Measurements from ENCODE around the gene DST. TPM values are rescaled to one million over a fixed set of nuclear protein-coding genes. Genes with fewer than 3 reads are reported as not detected.

Gene DST
- total RNA-seq, 2 donors from 2014 or later: 101 to 113 TPM

DNA sequence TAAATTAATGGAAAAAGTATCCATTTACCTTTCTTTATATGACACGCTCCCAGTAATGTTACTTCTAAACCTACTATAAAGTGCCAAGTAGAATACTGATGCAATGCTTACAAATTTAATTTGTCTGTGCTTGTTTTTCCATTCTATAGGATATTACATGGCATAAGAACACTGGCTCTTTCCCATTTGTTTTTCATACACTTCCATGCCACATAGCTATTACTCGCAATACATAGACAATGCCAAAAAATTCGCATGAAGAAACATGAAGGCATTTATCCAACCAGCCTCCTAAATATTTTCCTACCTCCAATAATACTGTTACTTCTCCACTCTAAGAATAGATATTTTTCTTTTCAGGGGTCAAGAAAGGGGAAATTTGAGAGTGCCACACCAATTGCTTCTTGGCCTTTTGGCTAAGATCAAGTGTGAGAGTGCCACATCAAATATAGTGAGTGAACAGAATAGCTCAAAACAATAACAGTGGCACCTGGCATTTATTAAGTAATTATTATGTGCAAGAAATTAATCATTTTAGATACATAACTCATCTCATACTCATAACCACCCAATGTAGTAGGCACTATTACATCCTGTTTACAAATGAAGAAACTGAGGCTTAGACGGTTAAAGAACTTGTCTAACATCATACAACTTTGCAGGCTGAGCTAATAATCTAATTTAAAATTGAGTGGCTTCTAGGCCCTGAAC lies 845 bp upstream of the DST start:
- Histone ChIP-seq H3K9ac (ENCODE audit: extremely low read depth, low read length, poor library complexity, severe bottlenecking) (no peak overlapping the region), H3K4me1 (ENCODE audit: control insufficient read depth, insufficient read depth, low read length) (peaks cover 3% of the 10 kb centered on the region), H3K27ac (ENCODE audit: low read depth, low read length) (no peak overlapping the region), H3K9me3 (ENCODE audit: control insufficient read depth, low read length) (no peaks in the 10 kb centered on the region), H3K36me3 (ENCODE audit: control insufficient read depth, insufficient read depth, low read length) (peaks cover 75% of the 10 kb centered on the region), H3K4me3 (ENCODE audit: low read length) (no peak overlapping the region), H3K27me3 (ENCODE audit: control insufficient read depth, insufficient read depth, low read length, poor library complexity, severe bottlenecking) (no peaks in the 10 kb centered on the region)
- no peak overlapping the region for H3K4me3 Mint-ChIP-seq
- H3K27me3 Mint-ChIP-seq (ENCODE audit: insufficient read depth): no peaks in the 10 kb centered on the region
- H3K36me3 Mint-ChIP-seq (ENCODE audit: low read depth): peaks cover 45% of the 10 kb centered on the region
- H3K27ac Mint-ChIP-seq: no peak overlapping the region
- no peaks in the 10 kb centered on the region for H3K9me3 Mint-ChIP-seq
- 97 to 100% methylated on average over 2 to 4 of the region's 4 CpGs for WGBS, 2 experiments (ENCODE audit: insufficient coverage in 1 of 2, insufficient read length in 1 of 2)
- H3K4me1 Mint-ChIP-seq: peaks cover 14% of the 10 kb centered on the region
- TF ChIP-seq CTCF (conservative IDR thresholded peaks at IDR 0.05): no peak
- DNase-seq: no peak

- Histone ChIP-seq H3K27me3 (ENCODE audit: control insufficient read depth, insufficient read depth, low read length, poor library complexity, severe bottlenecking) (no peaks in the 10 kb centered on the region), H3K4me3 (ENCODE audit: low read length) (no peak overlapping the region), H3K9me3 (ENCODE audit: control insufficient read depth, low read length) (no peaks in the 10 kb centered on the region), H3K27ac (ENCODE audit: low read depth, low read length) (no peak overlapping the region), H3K4me1 (ENCODE audit: control insufficient read depth, insufficient read depth, low read length) (no peaks in the 10 kb centered on the region), H3K9ac (ENCODE audit: extremely low read depth, low read length, poor library complexity, severe bottlenecking) (no peak overlapping the region), H3K36me3 (ENCODE audit: control insufficient read depth, insufficient read depth, low read length) (peaks cover 62% of the 10 kb centered on the region)
- no peaks in the 10 kb centered on the region for H3K9me3 Mint-ChIP-seq
- TF ChIP-seq CTCF (conservative IDR thresholded peaks at IDR 0.05): no peak
- no peak overlapping the region for H3K27ac Mint-ChIP-seq
- peaks cover 39% of the 10 kb centered on the region for H3K36me3 Mint-ChIP-seq (ENCODE audit: low read depth)
- no peak for DNase-seq
- H3K4me3 Mint-ChIP-seq: no peak overlapping the region
- 95 to 100% methylated on average over 4 of the region's 4 CpGs for WGBS, 2 experiments (ENCODE audit: insufficient coverage in 1 of 2, insufficient read length in 1 of 2)
- H3K4me1 Mint-ChIP-seq: peaks cover 4% of the 10 kb centered on the region
- H3K27me3 Mint-ChIP-seq (ENCODE audit: insufficient read depth): no peaks in the 10 kb centered on the region
These were observed 2.3 kb downstream of the DST start for GRCh38 chr6:56640374-56640773.

DNA sequence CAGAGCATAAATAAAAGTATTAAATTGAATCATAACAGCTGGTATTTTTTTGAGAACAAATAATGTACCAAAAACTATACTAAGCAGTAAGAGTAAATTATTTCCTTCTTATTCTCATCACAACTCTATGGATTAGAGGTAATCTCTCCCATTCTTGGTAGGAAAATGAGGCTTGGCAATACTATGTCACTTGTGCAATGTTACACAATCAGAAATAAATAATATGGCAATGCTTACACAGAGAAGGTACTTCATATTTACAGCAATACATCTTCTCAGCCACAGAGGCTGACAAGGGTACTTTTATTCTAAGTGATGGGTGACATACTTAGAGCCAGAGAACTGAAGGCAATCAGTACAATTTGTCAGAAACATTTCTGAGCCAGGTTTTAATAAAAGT lies 3.9 kb downstream of the DST start:
- Histone ChIP-seq H3K4me3 (ENCODE audit: low read length) (no peak overlapping the region), H3K9ac (ENCODE audit: extremely low read depth, low read length, poor library complexity, severe bottlenecking) (no peak overlapping the region), H3K9me3 (ENCODE audit: control insufficient read depth, low read length) (peaks cover 7% of the 10 kb centered on the region), H3K36me3 (ENCODE audit: control insufficient read depth, insufficient read depth, low read length) (peaks cover 62% of the 10 kb centered on the region), H3K4me1 (ENCODE audit: control insufficient read depth, insufficient read depth, low read length) (no peaks in the 10 kb centered on the region), H3K27me3 (ENCODE audit: control insufficient read depth, insufficient read depth, low read length, poor library complexity, severe bottlenecking) (no peaks in the 10 kb centered on the region), H3K27ac (ENCODE audit: low read depth, low read length) (no peak overlapping the region)
- Mint-ChIP-seq H3K27me3 (ENCODE audit: insufficient read depth) (no peaks in the 10 kb centered on the region), H3K36me3 (ENCODE audit: low read depth) (peaks cover 45% of the 10 kb centered on the region), H3K9me3 (no peaks in the 10 kb centered on the region), H3K27ac (no peak overlapping the region), H3K4me3 (no peak overlapping the region), H3K4me1 (no peaks in the 10 kb centered on the region)
- DNase-seq: no peak
- no peak for TF ChIP-seq CTCF (conservative IDR thresholded peaks at IDR 0.05)

Measured in endodermal cell (in vitro differentiated cells).